ENCODE results near the gene PHF1. TPM values are rescaled to one million over a fixed set of nuclear protein-coding genes. Genes with fewer than 3 reads are reported as not detected.

Gene PHF1
- total and polyA plus RNA-seq, 2 of the 13 experiments (the other 11 are each of a cell fraction or from before 2014, with no cell fraction given): 25.4 to 61.9 TPM

DNA sequence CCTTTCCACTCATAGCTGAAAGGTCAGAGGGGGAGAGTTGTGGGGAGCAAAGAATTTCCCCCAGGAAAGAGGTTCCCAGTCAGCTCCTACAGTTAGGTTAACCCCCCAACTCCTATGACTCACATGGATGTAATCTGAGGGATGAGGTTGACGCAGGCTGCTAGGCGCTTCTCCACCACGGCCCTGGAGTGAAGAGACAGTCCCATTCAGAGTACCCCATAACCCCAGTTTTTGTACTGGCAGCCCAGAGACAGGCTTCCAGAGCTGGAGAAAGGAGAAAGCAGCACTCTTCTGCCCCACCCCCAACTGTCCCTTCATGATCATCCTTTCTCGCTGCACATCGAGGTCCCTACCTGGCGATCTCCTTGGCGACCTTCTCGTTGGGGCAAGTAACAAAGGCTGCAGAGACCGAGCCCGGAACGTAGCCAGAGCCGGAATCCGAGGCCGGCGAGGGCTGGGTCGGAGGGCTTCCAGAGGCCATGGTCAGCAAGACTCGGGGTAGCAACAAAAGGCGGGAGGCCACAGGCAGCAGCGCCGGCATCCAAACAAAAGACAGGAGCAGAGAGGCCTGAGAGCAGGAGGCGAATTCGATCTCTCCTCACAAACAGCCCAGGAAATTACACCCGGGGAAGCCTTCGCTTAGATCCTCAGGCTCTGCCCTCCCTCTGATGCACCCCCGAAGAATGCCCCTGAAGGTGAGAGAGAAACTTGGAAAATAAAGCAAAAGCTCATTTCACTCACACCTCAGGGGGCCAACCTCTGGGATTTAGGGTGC lies 6.5 kb downstream of the PHF1 start (continued):
- TF ChIP-seq, protein P1, sequence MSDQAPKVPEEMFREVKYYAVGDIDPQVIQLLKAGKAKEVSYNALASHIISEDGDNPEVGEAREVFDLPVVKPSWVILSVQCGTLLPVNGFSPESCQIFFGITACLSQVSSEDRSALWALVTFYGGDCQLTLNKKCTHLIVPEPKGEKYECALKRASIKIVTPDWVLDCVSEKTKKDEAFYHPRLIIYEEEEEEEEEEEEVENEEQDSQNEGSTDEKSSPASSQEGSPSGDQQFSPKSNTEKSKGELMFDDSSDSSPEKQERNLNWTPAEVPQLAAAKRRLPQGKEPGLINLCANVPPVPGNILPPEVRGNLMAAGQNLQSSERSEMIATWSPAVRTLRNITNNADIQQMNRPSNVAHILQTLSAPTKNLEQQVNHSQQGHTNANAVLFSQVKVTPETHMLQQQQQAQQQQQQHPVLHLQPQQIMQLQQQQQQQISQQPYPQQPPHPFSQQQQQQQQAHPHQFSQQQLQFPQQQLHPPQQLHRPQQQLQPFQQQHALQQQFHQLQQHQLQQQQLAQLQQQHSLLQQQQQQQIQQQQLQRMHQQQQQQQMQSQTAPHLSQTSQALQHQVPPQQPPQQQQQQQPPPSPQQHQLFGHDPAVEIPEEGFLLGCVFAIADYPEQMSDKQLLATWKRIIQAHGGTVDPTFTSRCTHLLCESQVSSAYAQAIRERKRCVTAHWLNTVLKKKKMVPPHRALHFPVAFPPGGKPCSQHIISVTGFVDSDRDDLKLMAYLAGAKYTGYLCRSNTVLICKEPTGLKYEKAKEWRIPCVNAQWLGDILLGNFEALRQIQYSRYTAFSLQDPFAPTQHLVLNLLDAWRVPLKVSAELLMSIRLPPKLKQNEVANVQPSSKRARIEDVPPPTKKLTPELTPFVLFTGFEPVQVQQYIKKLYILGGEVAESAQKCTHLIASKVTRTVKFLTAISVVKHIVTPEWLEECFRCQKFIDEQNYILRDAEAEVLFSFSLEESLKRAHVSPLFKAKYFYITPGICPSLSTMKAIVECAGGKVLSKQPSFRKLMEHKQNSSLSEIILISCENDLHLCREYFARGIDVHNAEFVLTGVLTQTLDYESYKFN (CRISPR knock-in tag; conservative IDR thresholded peaks at IDR 0.05): no peak
- TF ChIP-seq TBX3 (IDR thresholded peaks at IDR 0.05; ENCODE audit: borderline replicate concordance) (no peak), ZNF446 (CRISPR knock-in tag; IDR thresholded peaks at IDR 0.05) (no peak), RNF2 (conservative IDR thresholded peaks at IDR 0.05; ENCODE audit: low read depth) (no peak), CENPT (CRISPR knock-in tag; IDR thresholded peaks at IDR 0.05; ENCODE audit: low read depth) (no peak), ZNF124 (CRISPR knock-in tag; IDR thresholded peaks at IDR 0.05) (no peak; the same call in 1 of the 2 replicates), ATF2 (CRISPR knock-in tag; IDR thresholded peaks at IDR 0.05) (no peak), ATF7 (IDR thresholded peaks at IDR 0.05) (no peak), ATF7 (CRISPR knock-in tag; IDR thresholded peaks at IDR 0.05) (no peak), ZNF230 (CRISPR knock-in tag; IDR thresholded peaks at IDR 0.05) (no peak; the same call in 1 of the 2 replicates), NCOA1 (CRISPR knock-in tag; IDR thresholded peaks at IDR 0.05) (0 out of 2 replicates have a peak, but pooled peaks have one; percentile 0), CREB1 (IDR thresholded peaks at IDR 0.05) (no peak), CREB1 (CRISPR knock-in tag; IDR thresholded peaks at IDR 0.05) (no peak), SP4 (CRISPR knock-in tag; IDR thresholded peaks at IDR 0.05) (no peak), ZSCAN29 (CRISPR knock-in tag; conservative IDR thresholded peaks at IDR 0.05) (no peak), ZNF841 (CRISPR knock-in tag; IDR thresholded peaks at IDR 0.05; ENCODE audit: borderline replicate concordance) (no peak), PPARG (CRISPR knock-in tag; conservative IDR thresholded peaks at IDR 0.05) (0 out of 2 replicates have a peak, but pooled peaks have one; percentile 5), TBP (CRISPR knock-in tag; IDR thresholded peaks at IDR 0.05) (no peak), ZNF205 (CRISPR knock-in tag; IDR thresholded peaks at IDR 0.05) (0 out of 2 replicates have a peak, but pooled peaks have one; percentile 14), ZNF18 (CRISPR knock-in tag; IDR thresholded peaks at IDR 0.05; ENCODE audit: insufficient replicate concordance) (no peak), SKI (IDR thresholded peaks at IDR 0.05; ENCODE audit: partially characterized antibody) (no peak), THAP11 (CRISPR knock-in tag; IDR thresholded peaks at IDR 0.05) (no peak), FOSL2 (CRISPR knock-in tag; IDR thresholded peaks at IDR 0.05) (peak; percentile 73)
- TF ChIP-seq, protein P2, sequence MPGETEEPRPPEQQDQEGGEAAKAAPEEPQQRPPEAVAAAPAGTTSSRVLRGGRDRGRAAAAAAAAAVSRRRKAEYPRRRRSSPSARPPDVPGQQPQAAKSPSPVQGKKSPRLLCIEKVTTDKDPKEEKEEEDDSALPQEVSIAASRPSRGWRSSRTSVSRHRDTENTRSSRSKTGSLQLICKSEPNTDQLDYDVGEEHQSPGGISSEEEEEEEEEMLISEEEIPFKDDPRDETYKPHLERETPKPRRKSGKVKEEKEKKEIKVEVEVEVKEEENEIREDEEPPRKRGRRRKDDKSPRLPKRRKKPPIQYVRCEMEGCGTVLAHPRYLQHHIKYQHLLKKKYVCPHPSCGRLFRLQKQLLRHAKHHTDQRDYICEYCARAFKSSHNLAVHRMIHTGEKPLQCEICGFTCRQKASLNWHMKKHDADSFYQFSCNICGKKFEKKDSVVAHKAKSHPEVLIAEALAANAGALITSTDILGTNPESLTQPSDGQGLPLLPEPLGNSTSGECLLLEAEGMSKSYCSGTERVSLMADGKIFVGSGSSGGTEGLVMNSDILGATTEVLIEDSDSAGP (CRISPR knock-in tag; IDR thresholded peaks at IDR 0.05; ENCODE audit: borderline replicate concordance): no peak
